Jurkat, Clone E6-1 (cell line): ENCODE data around the gene GRK1. TPM values are rescaled to one million over a fixed set of nuclear protein-coding genes. Genes with fewer than 3 reads are reported as not detected.
"Not testable (repeated sequence)": the region's sequence is repeated elsewhere in the genome, so short reads cannot be mapped to it uniquely, and the experiment has no call there.

Experiments used
- DNase-seq: peaks from one replicate; pipeline ENCODE4 v3.0.0-alpha.2; 2011; ENCODE audit warnings: low read depth, low spot score
- H3K4me3 ChIP-seq: 2 replicates; pipeline ENCODE4 v1.5.1; 2011; ENCODE audit warnings: mild to moderate bottlenecking, low read length, control low read depth, moderate library complexity
- polyA plus RNA-seq: library from polyadenylated mRNA; unstranded; fragments of >200 nt; gene quantifications from one replicate; pipeline ENCODE4 v1.2.1, GENCODE V29; 2012; ENCODE audit warnings: missing spikeins; ENCODE audit not compliant: insufficient read length, insufficient read depth

The GRK1 gene
- polyA plus RNA-seq: not detected

GRCh38 chr13:113666951-113667701 is at the start of gene GRK1:
Gene GRK1 (plus strand): TSS chr13:113667219. CDS start chr13:113667387, 168 bp downstream.
- no peak for DNase-seq
- no peak within 1 kb of the TSS for H3K4me3 ChIP-seq

GRCh38 chr13:113617961-113618360 is 49.1 kb upstream of the GRK1 start:
- DNase-seq: no peak
- H3K4me3 ChIP-seq: no peak overlapping the region

GRCh38 chr13:113618455-113618854 is 48.6 kb upstream of the GRK1 start:
- DNase-seq: no peak

GRCh38 chr13:113620036-113620796 is 46.8 kb upstream of the GRK1 start:
- H3K4me3 ChIP-seq: no peak overlapping the region
- no peak for DNase-seq

More at GRCh38 chr13:113618455-113618854, 48.6 kb upstream of the GRK1 start:
- H3K4me3 ChIP-seq: no peak overlapping the region

- DNase-seq: no peak
- H3K4me3 ChIP-seq: no peak overlapping the region
Measured at GRCh38 chr13:113621046-113621445, 46.0 kb upstream of the GRK1 start.

- not testable (repeated sequence) for H3K4me3 ChIP-seq, DNase-seq
Measured at GRCh38 chr13:113621498-113621897, 45.5 kb upstream of the GRK1 start.

GRCh38 chr13:113621986-113622550 is 45.0 kb upstream of the GRK1 start:
- not testable (repeated sequence) for DNase-seq, H3K4me3 ChIP-seq

GRCh38 chr13:113622791-113623490 is 44.1 kb upstream of the GRK1 start:
- no peak for DNase-seq

GRCh38 chr13:113623491-113624234 is 43.4 kb upstream of the GRK1 start:
- no peak for DNase-seq

More at GRCh38 chr13:113622791-113623490, 44.1 kb upstream of the GRK1 start:
- no peak overlapping the region for H3K4me3 ChIP-seq

GRCh38 chr13:113624235-113624587 is 42.8 kb upstream of the GRK1 start:
- DNase-seq: no peak

More at GRCh38 chr13:113623491-113624234, 43.4 kb upstream of the GRK1 start:
- no peak overlapping the region for H3K4me3 ChIP-seq

GRCh38 chr13:113624640-113625304 is 42.2 kb upstream of the GRK1 start:
- H3K4me3 ChIP-seq: not testable (repeated sequence)

More at GRCh38 chr13:113624235-113624587, 42.8 kb upstream of the GRK1 start:
- no peak overlapping the region for H3K4me3 ChIP-seq

GRCh38 chr13:113625965-113626721 is 40.9 kb upstream of the GRK1 start:
- DNase-seq: no peak
- H3K4me3 ChIP-seq: no peak overlapping the region

More at GRCh38 chr13:113624640-113625304, 42.2 kb upstream of the GRK1 start:
- not testable (repeated sequence) for DNase-seq

- no peak for DNase-seq
- H3K4me3 ChIP-seq: no peak overlapping the region
Measured at GRCh38 chr13:113627136-113627535, 39.9 kb upstream of the GRK1 start.

- no peak overlapping the region for H3K4me3 ChIP-seq
- DNase-seq: no peak
Measured at GRCh38 chr13:113628291-113629270, 38.4 kb upstream of the GRK1 start.

- no peak for DNase-seq
Measured at GRCh38 chr13:113629866-113630265, 37.2 kb upstream of the GRK1 start.

GRCh38 chr13:113630296-113630695 is 36.7 kb upstream of the GRK1 start:
- H3K4me3 ChIP-seq: no peak overlapping the region
- DNase-seq: no peak

More at GRCh38 chr13:113629866-113630265, 37.2 kb upstream of the GRK1 start:
- no peak overlapping the region for H3K4me3 ChIP-seq
